ENCODE results near the gene EPOP. TPM values are rescaled to one million over a fixed set of nuclear protein-coding genes. Genes with fewer than 3 reads are reported as not detected.

The EPOP gene
- total RNA-seq, 1 experiment from 2014 or later, result 12.6 TPM

- intact Hi-C loops (cut with micrococcal nuclease), result loop anchor here (2.0 kb wide), 1 partner anchor 58 kb away; no protein-coding TSS in a partner anchor
- no peaks in the 10 kb centered on the region for H3K36me3 ChIP-seq (ENCODE audit: low read depth, low read length)
- CTCF ChIA-PET, result no interaction called here
- H3K9me3 ChIP-seq (ENCODE audit: low read length), result no peaks in the 10 kb centered on the region
- peak overlapping the region; percentile 79 for H2AFZ ChIP-seq (ENCODE audit: low read length)
- peaks cover 12% of the 10 kb centered on the region; the same call in 1 of the 2 replicates for H3K4me1 ChIP-seq (ENCODE audit: insufficient read depth, low read length)
- POLR2A ChIA-PET (ENCODE audit: unreplicated experiment), result no interaction called here
- DNase-seq (peak; percentile 81), ATAC-seq (peak; percentile 66)
- H3K27me3 ChIP-seq (ENCODE audit: low read length), result no peaks in the 10 kb centered on the region
- TF ChIP-seq EZH2 (IDR thresholded peaks at IDR 0.05; ENCODE audit: low read length, unreplicated experiment) (no peak), CTCF (conservative IDR thresholded peaks at IDR 0.05; ENCODE audit: low read depth, low read length) (peak; percentile 80), EZH2phosphoT487 (IDR thresholded peaks at IDR 0.05; ENCODE audit: borderline replicate concordance, low read length) (no peak)
- no peaks in the 10 kb centered on the region for H3F3A ChIP-seq (ENCODE audit: low read length, unreplicated experiment)
- H3K4me2 ChIP-seq (ENCODE audit: low read length), result peak overlapping the region; percentile 51; the same call in 1 of the 2 replicates
- H3K79me2 ChIP-seq (ENCODE audit: low read length), result no peaks in the 10 kb centered on the region
- no peak overlapping the region for H3K27ac ChIP-seq (ENCODE audit: low read length)
- H3K9me2 ChIP-seq (replicated peaks; ENCODE audit: low read length), result no peaks in the 10 kb centered on the region
- no peak overlapping the region for H3K9ac ChIP-seq (ENCODE audit: low read length)
- H3K4me3 ChIP-seq (ENCODE audit: low read length), result no peak overlapping the region
- BruUV-seq (replicated peaks), result no TSS peak
- H4K20me1 ChIP-seq (ENCODE audit: low read length), result no peaks in the 10 kb centered on the region
Measured at GRCh38 chr17:38676706-38677504, 2.1 kb upstream of the EPOP start.

GRCh38 chr17:38674014-38674748 is 576 bp downstream of the EPOP start:
- H4K20me1 ChIP-seq (ENCODE audit: low read length), result no peaks in the 10 kb centered on the region
- H3F3A ChIP-seq (ENCODE audit: low read length, unreplicated experiment), result no peaks in the 10 kb centered on the region
- H3K4me1 ChIP-seq (ENCODE audit: insufficient read depth, low read length), result peaks cover 12% of the 10 kb centered on the region; the same call in 1 of the 2 replicates
- H3K9me3 ChIP-seq (ENCODE audit: low read length), result no peaks in the 10 kb centered on the region
- TF ChIP-seq CTCF (conservative IDR thresholded peaks at IDR 0.05; ENCODE audit: low read depth, low read length) (peak; percentile 28; the same call in 1 of the 2 replicates), EZH2 (IDR thresholded peaks at IDR 0.05; ENCODE audit: low read length, unreplicated experiment) (no peak)
- no peaks in the 10 kb centered on the region for H3K79me2 ChIP-seq (ENCODE audit: low read length)
- no TSS peak for BruUV-seq (replicated peaks)
- no peak for DNase-seq
- POLR2A ChIA-PET (ENCODE audit: unreplicated experiment), result no interaction called here
- no peaks in the 10 kb centered on the region for H3K27me3 ChIP-seq (ENCODE audit: low read length)
- H3K27ac ChIP-seq (ENCODE audit: low read length), result no peak overlapping the region
- H3K36me3 ChIP-seq (ENCODE audit: low read depth, low read length), result no peaks in the 10 kb centered on the region
- intact Hi-C loops (cut with micrococcal nuclease), result no loop called here
- H3K4me3 ChIP-seq (ENCODE audit: low read length), result peak overlapping the region; percentile 71
- peak overlapping the region; percentile 92 for H3K4me2 ChIP-seq (ENCODE audit: low read length)
- H3K9me2 ChIP-seq (replicated peaks; ENCODE audit: low read length), result no peaks in the 10 kb centered on the region
- CTCF ChIA-PET, result no interaction called here
- peak overlapping the region; percentile 68 for H2AFZ ChIP-seq (ENCODE audit: low read length)
- peak; percentile 14 for ATAC-seq
- peak overlapping the region; percentile 62 for H3K9ac ChIP-seq (ENCODE audit: low read length)

- TF ChIP-seq EZH2 (IDR thresholded peaks at IDR 0.05; ENCODE audit: low read length, unreplicated experiment) (no peak), EZH2phosphoT487 (IDR thresholded peaks at IDR 0.05; ENCODE audit: borderline replicate concordance, low read length) (no peak), CTCF (conservative IDR thresholded peaks at IDR 0.05; ENCODE audit: low read depth, low read length) (no peak)
- peaks cover 12% of the 10 kb centered on the region; the same call in 1 of the 2 replicates for H3K4me1 ChIP-seq (ENCODE audit: insufficient read depth, low read length)
- peak overlapping the region; percentile 92 for H3K4me2 ChIP-seq (ENCODE audit: low read length)
- no peak overlapping the region for H2AFZ ChIP-seq (ENCODE audit: low read length)
- no TSS peak for BruUV-seq (replicated peaks)
- no peak overlapping the region for H3K27ac ChIP-seq (ENCODE audit: low read length)
- CTCF ChIA-PET, result no interaction called here
- H3K79me2 ChIP-seq (ENCODE audit: low read length), result no peaks in the 10 kb centered on the region
- no peaks in the 10 kb centered on the region for H3F3A ChIP-seq (ENCODE audit: low read length, unreplicated experiment)
- peak overlapping the region; percentile 71 for H3K4me3 ChIP-seq (ENCODE audit: low read length)
- H3K9me2 ChIP-seq (replicated peaks; ENCODE audit: low read length), result no peaks in the 10 kb centered on the region
- intact Hi-C loops (cut with micrococcal nuclease), result no loop called here
- H4K20me1 ChIP-seq (ENCODE audit: low read length), result no peaks in the 10 kb centered on the region
- no peak overlapping the region for H3K9ac ChIP-seq (ENCODE audit: low read length)
- POLR2A ChIA-PET (ENCODE audit: unreplicated experiment), result no interaction called here
- H3K9me3 ChIP-seq (ENCODE audit: low read length), result no peaks in the 10 kb centered on the region
- DNase-seq (no peak), ATAC-seq (no peak)
- no peaks in the 10 kb centered on the region for H3K36me3 ChIP-seq (ENCODE audit: low read depth, low read length)
- H3K27me3 ChIP-seq (ENCODE audit: low read length), result no peaks in the 10 kb centered on the region
Measured at GRCh38 chr17:38673707-38674013, 1.1 kb downstream of the EPOP start.
